GM18502 (cell line): ENCODE data around the gene KRT86.
A peak's percentile ranks its signal among the peaks of the same experiment; 100 is the strongest.

Experiments
- ATAC-seq: cut with Tn5 transposase; IDR thresholded peaks from one replicate; pipeline ENCODE4 v1.9.1; 2021; ENCODE audit warnings: mild to moderate bottlenecking; ENCODE audit not compliant: unreplicated experiment, poor library complexity

Gene KRT86

DNA sequence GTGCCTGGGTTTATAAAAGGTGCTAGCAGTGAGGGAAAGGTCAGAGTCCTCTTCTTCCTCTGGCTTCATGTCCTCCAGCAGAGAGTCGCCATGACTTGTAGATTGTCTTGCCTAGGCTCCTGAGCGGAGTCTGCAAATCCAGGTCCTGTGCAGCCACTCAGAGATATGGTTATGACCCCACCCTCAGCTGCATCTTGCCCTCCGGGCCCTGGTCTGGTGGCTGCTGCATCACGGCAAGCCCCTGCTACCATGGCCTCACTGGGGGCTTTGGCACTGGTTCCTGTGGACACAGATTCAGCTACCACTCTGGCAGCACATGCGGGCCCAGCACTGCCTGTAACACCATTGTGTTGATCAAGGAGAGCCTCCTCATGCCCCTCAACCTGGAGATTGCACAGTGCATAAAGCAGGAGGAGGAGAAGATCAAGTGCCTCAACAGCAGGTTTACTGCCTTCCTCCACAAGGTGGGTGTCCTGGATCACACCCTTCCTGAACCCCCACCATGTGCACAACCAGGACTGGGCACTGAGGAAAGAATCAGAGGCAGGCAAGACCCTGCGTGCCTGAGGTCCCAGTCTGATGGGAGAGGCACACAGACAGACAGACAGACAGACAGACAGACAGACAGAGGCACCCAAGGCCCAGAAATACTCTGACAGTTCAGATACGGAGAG, 10.5 kb upstream of the KRT86 start:
- ATAC-seq, result no peak

GRCh38 chr12:52264435-52264825, 10.0 kb upstream of the KRT86 start:
- no peak for ATAC-seq

DNA sequence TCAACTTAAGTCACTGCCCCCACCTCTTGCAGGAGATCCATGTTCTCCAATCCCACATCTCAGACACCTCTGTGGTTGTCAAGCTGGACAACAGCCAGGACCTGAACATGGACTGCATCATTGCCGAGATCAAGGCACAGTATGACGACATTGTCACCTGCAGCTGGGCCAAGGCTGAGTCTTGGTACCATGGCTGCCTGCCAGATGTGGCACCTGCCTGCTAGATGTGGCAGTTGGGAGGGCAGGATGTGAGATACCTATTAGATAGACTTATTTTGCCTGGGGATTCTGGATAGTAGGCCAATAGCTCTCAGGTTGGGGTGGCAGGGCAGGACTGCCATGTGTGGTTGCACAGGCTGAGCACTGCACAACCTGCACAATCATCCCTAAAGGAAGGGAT, 7.9 kb upstream of the KRT86 start:
- ATAC-seq, result no peak

- ATAC-seq, result no peak
These were observed 7.2 kb upstream of the KRT86 start for GRCh38 chr12:52267266-52267665.

DNA sequence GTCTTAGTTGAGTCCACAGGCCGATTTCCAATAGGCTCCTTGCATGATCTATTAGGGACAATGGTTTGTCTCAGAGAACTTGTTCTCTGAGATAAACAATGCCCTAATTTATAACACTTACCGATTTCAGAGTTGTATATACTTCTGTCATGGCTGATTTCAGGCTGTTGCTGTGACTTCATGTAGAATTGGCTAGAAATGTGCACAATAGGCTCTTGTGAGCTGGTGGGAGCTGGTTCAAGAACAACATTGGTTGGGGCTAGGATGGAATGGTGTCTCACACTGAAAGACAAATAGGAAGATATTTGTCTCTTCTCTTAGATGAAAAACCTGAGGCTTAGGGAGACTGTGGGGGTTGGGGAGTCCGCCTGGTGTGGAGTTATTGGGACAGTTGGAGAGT, 6.7 kb upstream of the KRT86 start:
- no peak for ATAC-seq

DNA sequence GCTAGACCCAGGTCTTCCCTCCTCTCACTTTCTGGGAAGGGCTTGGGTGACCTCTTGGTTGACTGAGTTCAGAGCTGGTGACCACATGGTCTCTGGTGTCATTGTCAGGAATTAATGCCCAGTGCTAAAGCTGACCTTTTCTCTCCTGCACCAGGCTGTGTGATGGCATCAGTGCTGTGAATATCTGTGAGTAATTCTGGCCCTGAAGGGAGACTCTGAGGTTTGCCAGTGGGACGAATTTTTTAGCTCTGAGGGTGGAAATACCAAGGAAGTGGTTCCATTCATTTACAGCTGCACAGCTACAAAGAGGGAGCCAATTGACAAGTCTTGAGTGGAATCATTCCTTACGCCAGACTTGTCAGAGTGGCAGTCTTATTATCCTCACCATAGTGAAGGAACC, 6.2 kb upstream of the KRT86 start:
- no peak for ATAC-seq

DNA sequence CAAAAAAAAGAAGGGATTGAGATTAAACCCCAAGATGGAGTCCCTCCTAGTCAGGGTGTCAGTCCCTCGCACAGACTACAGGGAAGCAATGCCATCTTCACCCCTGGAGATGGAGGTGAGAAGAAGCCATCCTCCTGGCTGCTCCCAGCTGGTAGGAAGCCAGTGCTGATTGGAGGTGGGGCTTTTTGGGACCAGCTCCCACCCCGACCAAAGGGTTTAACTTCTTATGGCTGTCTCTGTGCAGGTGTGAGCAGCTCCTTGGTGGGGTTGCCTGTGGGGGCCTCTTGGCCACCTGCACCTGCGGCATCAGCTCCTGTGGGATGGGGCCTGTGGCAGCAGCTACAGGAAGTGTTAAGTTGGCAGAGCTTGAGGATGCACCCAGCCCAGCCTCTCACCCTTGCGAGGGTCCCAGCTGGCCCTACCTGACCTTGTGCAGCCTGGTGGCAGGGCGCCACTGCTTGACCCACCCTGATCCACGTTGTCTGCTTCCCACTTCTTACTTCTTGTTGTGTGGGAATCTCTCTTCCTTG, 3.8 kb upstream of the KRT86 start:
- no peak for ATAC-seq

DNA sequence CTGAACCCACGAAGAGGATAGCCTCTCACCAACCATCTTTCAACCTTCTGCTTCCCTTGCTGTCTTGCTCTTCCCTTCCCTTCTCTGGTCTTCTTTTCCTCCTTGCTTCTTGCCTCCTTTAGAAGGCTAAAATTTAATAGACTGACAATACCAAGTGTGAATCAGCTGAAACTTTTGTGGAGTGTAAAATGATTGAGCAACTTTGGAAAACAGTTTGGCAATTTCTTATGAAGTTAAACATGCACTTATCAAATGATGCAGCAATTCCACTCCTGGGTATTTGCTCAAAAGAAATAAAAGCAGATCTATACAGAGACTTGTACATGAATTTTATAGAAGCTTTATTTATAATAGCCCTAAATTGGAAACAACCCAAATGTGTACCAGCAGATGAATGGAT, 3.3 kb upstream of the KRT86 start:
- no peak for ATAC-seq

GRCh38 chr12:52275686-52276085, 1.2 kb downstream of the KRT86 start:
- no peak for ATAC-seq

DNA sequence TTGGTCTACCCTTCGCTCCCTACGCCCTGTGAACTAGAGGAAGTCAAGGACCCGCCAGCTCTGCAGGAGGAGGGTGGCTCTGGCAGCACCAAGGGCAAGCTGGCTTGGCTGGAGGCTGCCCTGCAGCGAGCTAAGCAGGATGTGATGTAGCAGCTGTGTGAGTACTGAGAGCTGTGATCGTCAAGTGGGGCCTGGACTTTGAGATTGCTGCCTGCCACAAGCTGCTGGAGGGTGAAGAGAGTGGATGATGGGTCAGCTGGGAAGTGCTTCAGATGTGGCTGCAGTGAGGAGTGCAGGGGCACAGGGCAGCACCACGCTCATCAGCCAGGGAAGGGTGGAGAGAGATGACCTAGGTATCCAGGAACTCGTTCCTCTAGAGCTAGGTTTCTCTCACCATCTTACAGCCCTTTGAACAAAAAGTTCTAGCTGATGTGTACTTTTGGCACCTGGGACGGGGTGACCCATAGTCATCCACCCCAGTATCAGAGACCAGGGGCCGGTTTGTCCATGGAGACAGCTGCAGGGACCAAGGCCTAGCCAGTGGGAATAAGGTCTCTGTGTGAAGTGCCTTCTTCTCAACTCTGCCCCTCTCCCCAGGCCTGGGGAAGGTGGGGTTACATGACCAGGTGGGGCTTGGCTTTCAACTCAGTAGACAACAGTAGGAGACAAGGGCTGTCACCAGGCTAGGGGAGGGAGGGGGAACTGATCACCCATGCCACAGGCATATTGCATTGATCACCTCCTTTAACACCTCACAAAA, 3.2 kb downstream of the KRT86 start:
- ATAC-seq, result no peak

- peak; percentile 65 for ATAC-seq
These were observed 4.4 kb downstream of the KRT86 start for GRCh38 chr12:52278575-52279421.

GRCh38 chr12:52279422-52280318, 5.2 kb downstream of the KRT86 start:
- no peak for ATAC-seq

DNA sequence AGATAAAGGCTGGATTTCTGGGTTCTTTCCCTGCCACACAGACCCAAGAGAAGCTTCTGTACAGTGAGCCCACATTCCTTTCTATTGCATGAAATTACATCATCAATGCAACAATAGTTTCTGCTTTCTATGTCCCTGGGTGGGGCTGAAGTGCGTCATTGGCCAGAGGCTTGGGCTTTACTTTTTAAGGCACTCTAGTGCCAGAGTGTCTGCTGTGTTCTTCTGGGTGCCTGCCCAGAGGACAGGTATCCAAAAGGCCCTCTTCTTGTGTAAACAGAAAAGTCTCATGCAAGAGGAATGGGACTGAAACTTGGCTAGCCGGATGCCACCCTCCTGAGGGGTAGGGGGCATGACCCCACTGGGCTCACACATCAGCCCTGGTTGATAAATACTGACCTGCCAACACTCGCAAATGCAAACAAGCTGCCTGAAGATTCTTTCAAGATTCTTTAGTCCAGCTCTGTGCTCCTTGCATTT, 5.9 kb downstream of the KRT86 start:
- no peak for ATAC-seq

- no peak for ATAC-seq
These were observed 6.5 kb downstream of the KRT86 start for GRCh38 chr12:52280796-52281560.

DNA sequence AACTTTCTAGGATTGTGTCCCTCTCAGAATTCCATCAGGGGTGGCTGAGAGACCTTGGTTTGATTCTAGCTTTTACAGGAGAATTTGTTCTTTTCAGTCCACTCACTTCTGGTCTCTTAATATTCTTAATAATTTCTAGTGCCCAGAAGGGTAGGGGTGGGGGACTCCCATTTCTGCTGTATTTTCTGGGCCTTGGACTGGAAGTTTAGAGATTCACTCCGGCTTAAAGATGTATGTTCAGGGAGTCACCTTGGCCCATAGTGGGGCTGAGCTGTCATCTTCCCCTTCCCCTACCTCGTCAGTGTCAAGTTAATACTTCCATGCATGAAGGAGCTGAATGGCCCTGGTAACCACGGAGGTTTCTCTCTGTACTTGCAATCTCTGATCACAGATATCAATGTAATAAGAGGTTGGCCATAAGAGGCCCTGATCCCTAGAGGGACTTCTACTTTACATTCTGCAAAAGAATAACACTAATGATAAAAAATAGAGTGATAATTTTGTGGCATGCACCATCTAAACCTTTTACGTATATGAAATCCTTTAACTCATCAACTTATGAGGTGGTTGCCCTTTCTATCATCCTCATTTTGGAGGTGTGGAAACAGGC, 10.2 kb downstream of the KRT86 start:
- ATAC-seq, result no peak

- no peak for ATAC-seq
These were observed 10.8 kb downstream of the KRT86 start for GRCh38 chr12:52285172-52285745.

GRCh38 chr12:52285851-52286530, 11.5 kb downstream of the KRT86 start:
- ATAC-seq, result no peak
